Stomach smooth muscle (tissue), 2 donors: ENCODE measurements around the gene EGF.

Experiments used
- H3K27ac ChIP-seq: one replicate; pipeline ENCODE4 v1.7.0; 2013; ENCODE audit warnings: mild to moderate bottlenecking, low read length, inconsistent platforms
- H3K27me3 ChIP-seq, 2 donors: one replicate each; pipeline ENCODE4 v1.7.0; 2013; ENCODE audit warnings: low read length in 2 of 2; ENCODE audit not compliant: insufficient read depth in 2 of 2, control insufficient read depth in 1 of 2
- H3K36me3 ChIP-seq, 2 donors: one replicate each; pipeline ENCODE4 v1.7.0; 2013; ENCODE audit warnings: low read length in 2 of 2; ENCODE audit not compliant: control insufficient read depth in 2 of 2, insufficient read depth in 2 of 2
- H3K4me1 ChIP-seq: one replicate; pipeline ENCODE4 v1.7.0; 2013; ENCODE audit warnings: low read length; ENCODE audit not compliant: control insufficient read depth, insufficient read depth
- H3K4me3 ChIP-seq, 2 donors: one replicate each; pipeline ENCODE4 v1.7.0; 2013; ENCODE audit warnings: low read length in 2 of 2
- H3K9ac ChIP-seq, 2 donors: one replicate each; pipeline ENCODE4 v1.7.0; 2013; ENCODE audit warnings: low read length in 2 of 2, mild to moderate bottlenecking in 1 of 2
- H3K9me3 ChIP-seq, 2 donors: one replicate each; pipeline ENCODE4 v1.7.0; 2013; ENCODE audit warnings: low read length in 2 of 2; ENCODE audit not compliant: control insufficient read depth in 2 of 2
- donor health status: healthy.
- donor health status: Pancreatic carcinoma.

The EGF gene

DNA sequence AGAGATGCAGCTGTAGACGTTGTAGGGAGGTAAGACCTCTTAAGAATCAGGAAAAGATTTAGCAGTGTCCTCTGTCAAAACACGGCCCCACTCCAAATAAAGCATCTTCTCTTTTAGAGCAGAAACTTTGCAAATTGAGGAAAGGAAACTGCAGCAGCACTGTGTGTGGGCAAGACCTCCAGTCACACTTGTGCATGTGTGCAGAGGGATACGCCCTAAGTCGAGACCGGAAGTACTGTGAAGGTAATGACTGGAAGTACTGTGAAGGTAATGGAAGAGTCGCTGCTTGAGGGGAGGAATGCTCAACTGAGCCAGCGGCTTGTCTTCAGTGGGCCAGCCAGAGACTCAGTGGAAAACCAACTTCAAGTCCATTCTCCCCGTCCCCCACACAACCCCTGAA, 46.5 kb downstream of the EGF start:
- Histone ChIP-seq H3K27me3 (no peaks in the 10 kb centered on the region), H3K36me3 (no peaks in the 10 kb centered on the region), H3K4me3 (no peak overlapping the region), H3K9ac (no peak overlapping the region), H3K4me1 (no peaks in the 10 kb centered on the region), H3K27ac (no peak overlapping the region), H3K9me3 (no peaks in the 10 kb centered on the region)

DNA sequence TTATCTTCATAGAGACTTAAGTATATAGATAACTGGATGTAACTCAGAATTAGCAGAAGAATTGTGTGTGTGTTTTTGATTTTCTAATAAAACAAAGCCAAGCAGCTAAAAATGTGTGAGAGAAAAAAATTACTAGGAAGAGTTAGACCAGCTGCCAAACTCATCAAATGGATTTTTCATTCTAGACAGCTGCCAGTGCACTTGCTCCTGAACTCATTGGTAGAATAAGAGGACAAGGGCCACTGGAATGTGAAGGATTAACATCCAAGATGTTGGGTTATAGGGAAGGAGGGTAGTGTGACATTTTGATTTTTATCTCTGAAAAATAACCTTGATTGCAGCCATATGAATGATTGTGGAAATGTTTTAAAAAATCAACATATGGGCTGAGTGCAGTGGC, 49.7 kb downstream of the EGF start:
- Histone ChIP-seq H3K9ac (no peak overlapping the region), H3K36me3 (no peaks in the 10 kb centered on the region), H3K27ac (no peak overlapping the region), H3K27me3 (no peaks in the 10 kb centered on the region), H3K9me3 (no peaks in the 10 kb centered on the region), H3K4me1 (no peaks in the 10 kb centered on the region), H3K4me3 (no peak overlapping the region)

DNA sequence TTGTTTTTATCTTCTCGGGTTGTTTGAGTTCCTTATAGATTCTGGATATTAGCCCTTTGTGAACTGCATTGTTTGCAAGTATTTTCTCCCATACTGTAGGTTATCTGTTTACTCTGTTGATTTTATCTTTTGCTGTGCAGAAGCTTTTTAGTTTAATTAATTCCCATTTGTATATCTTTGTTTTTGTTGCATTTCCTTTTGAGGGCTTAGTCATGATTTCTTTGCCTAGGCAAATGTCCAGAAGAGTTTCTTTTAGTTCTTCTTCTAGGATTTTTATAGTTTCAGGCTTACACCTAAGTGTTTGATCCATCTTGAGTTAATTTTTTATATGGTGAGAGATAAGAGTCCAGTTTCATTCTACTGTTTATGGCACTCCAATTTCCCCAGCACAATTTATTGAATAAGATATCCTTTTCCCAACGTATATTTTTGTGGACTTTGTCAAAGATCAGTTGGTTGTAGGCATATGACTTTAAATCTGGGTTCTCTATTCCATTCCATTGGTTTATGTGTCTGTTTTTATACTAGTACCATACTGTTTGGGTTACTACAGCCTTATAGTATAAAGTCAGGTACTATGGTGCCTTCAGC, 54.3 kb downstream of the EGF start:
- no peak overlapping the region for H3K27ac ChIP-seq

DNA sequence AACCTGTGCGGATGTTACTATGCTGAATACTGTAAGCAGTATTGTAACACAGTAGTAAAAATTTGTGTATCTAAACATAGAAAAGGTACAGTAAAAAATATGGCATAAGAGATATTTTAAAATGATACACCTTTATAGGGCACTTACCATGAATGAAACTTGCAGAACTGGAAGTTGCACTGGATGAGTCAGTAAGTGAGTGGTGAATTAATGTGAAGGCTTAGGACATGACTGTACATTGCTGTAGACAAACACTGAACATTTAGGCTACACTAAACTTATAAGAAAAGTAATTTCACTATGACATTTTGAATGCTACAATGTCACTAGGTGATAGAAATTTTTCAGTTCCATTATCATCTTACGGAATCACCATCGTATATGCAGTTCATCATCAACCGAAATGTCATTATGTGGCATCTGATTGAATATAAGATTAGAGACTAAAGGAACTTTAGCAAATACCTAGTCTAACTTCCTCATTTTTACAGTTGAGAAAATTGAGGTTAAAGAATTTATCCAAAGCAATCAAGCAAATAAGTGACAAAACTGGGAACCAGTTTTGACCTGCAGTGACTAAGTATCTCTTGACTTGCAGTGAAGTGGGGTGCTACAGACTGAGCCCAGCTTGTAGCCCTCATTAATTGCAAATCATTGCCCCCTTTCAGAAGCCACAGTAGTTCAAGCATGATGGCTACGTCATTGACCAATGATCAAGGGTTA, 55.3 kb downstream of the EGF start:
- H3K36me3 ChIP-seq, result no peaks in the 10 kb centered on the region
- H3K9me3 ChIP-seq, result no peaks in the 10 kb centered on the region
- H3K4me3 ChIP-seq, result no peak overlapping the region
- H3K27ac ChIP-seq, result no peak overlapping the region
- no peaks in the 10 kb centered on the region for H3K4me1 ChIP-seq
- H3K27me3 ChIP-seq, result no peaks in the 10 kb centered on the region
- no peak overlapping the region for H3K9ac ChIP-seq

More for the DNA sequence above, 54.3 kb downstream of the EGF start:
- H3K9ac ChIP-seq, result no peak overlapping the region
- H3K27me3 ChIP-seq, result no peaks in the 10 kb centered on the region
- no peaks in the 10 kb centered on the region for H3K9me3 ChIP-seq
- no peaks in the 10 kb centered on the region for H3K4me1 ChIP-seq
- H3K36me3 ChIP-seq, result no peaks in the 10 kb centered on the region
- H3K4me3 ChIP-seq, result no peak overlapping the region

DNA sequence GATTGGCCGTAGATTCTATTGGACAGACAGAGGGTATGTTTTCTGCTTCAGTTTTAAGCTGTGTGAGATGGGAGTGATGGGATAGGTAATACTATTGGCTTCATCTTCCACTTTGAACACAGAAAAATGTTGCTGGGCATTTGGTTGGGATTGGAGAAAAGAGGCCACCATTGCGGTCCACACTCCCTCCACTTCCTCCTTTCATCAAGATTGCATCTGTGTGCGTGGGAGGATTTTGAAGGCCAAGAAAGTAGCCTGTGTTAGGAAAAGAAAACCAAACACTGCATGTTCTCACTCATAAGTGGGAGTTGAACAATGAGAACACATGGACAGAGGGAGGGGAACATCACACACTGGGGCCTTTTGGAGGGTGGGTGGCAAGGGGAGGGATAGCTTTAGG, 56.4 kb downstream of the EGF start:
- Histone ChIP-seq H3K9me3 (no peaks in the 10 kb centered on the region), H3K27me3 (no peaks in the 10 kb centered on the region), H3K4me3 (no peak overlapping the region), H3K4me1 (no peaks in the 10 kb centered on the region), H3K27ac (no peak overlapping the region), H3K9ac (no peak overlapping the region), H3K36me3 (no peaks in the 10 kb centered on the region)

DNA sequence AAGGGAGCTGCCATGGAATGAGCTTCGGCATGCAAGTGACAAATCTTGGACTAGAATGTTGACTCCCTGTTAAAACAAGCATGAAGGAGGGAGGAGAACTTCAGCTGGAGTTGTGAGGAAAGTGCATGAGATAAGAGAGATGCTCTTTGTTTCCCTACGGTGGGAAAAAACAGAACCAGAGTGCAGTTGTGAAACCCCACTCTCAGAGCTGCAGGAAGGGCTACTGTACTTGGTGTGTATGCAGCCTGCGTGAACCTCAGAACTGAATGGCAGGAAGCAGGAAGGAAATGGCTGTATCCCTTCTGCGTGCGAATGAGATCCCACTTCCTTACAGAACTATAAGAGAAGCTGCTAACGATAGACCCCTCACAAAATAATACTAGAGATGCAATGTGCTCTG, 57.2 kb downstream of the EGF start:
- no peak overlapping the region for H3K27ac ChIP-seq
- no peak overlapping the region for H3K4me3 ChIP-seq
- H3K9me3 ChIP-seq, result no peaks in the 10 kb centered on the region
- H3K27me3 ChIP-seq, result no peaks in the 10 kb centered on the region
- H3K4me1 ChIP-seq, result no peaks in the 10 kb centered on the region
- H3K36me3 ChIP-seq, result no peaks in the 10 kb centered on the region
- no peak overlapping the region for H3K9ac ChIP-seq

DNA sequence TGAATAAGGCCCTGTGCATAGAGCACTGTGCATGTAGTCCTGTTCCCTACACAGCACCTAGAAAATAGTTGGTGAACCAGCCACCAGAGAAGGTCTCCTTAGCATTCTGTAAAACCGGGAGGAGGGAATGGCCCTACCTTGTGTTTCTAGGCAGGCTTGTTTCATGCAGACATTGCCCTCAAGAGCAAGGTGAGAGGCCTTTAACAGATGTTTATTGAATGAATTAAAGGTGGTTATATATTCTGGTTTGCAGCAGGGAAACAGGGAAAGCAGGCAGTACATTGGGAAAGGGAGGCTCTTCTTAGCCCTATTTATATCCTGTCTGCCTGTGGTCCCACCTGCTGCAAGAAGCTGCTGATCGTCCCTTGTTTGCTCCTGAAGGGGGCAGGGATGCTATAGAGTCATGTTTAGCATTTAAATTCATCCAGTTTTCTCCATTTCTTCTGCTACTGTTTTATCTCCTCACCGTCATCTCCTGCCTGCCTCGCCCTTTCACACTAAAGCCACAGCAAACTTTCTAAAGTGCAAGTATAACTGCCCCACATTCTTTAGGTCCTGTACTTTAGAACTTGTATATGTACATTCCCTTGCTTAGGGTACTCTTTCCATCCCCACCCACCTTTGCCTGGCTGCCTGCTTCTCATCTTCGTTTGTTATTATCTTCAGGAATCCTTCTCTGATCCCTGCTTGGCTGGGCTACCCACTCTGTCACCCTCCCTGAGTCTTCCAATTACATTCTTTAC, 60.3 kb downstream of the EGF start:
- no peak overlapping the region for H3K27ac ChIP-seq
- H3K9ac ChIP-seq, result no peak overlapping the region
- no peaks in the 10 kb centered on the region for H3K9me3 ChIP-seq
- no peak overlapping the region for H3K4me3 ChIP-seq
- H3K4me1 ChIP-seq, result no peaks in the 10 kb centered on the region
- H3K36me3 ChIP-seq, result no peaks in the 10 kb centered on the region
- no peaks in the 10 kb centered on the region for H3K27me3 ChIP-seq

DNA sequence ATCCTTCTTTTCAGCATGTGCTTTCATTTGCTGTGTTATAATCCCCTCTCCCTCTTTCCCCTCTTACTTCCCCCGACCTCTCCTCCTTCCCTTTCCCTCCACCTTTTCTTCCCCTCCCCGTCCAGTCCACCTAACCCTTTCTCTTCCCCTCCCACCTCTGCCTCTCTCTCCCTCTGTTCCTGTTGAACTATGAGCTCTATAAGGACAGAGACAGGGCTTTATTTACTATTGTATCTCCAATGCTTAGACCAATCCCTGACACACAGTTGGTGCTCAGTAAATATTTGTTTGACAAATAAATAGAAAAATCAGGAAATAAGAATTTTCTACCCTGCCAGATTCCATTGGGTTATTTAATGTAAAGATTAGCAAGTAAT, 60.8 kb downstream of the EGF start:
- Histone ChIP-seq H3K27ac (no peak overlapping the region), H3K27me3 (no peaks in the 10 kb centered on the region), H3K4me3 (no peak overlapping the region), H3K4me1 (no peaks in the 10 kb centered on the region), H3K9ac (no peak overlapping the region), H3K9me3 (no peaks in the 10 kb centered on the region), H3K36me3 (no peaks in the 10 kb centered on the region)

DNA sequence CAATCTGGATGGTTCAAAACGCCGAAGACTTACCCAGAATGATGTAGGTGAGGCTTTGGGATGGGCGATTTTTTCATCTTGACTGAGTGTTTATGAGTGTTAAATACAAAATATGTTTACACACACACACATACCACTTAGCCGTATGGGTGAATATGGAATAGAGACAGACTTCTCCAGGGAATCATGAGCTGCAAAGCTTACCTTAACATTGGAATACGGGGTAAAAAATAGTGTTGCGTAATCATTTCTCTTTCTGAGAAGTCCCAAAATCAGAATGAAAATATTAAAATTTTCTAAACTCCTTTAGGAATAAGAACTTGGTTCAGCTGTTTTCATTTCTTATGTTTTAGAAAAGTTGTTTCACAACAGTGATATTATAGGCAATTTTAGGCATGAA, 63.5 kb downstream of the EGF start:
- no peaks in the 10 kb centered on the region for H3K27me3 ChIP-seq
- no peak overlapping the region for H3K27ac ChIP-seq
- no peak overlapping the region for H3K4me3 ChIP-seq
- no peaks in the 10 kb centered on the region for H3K36me3 ChIP-seq
- no peaks in the 10 kb centered on the region for H3K4me1 ChIP-seq
- no peak overlapping the region for H3K9ac ChIP-seq
- H3K9me3 ChIP-seq, result no peaks in the 10 kb centered on the region

DNA sequence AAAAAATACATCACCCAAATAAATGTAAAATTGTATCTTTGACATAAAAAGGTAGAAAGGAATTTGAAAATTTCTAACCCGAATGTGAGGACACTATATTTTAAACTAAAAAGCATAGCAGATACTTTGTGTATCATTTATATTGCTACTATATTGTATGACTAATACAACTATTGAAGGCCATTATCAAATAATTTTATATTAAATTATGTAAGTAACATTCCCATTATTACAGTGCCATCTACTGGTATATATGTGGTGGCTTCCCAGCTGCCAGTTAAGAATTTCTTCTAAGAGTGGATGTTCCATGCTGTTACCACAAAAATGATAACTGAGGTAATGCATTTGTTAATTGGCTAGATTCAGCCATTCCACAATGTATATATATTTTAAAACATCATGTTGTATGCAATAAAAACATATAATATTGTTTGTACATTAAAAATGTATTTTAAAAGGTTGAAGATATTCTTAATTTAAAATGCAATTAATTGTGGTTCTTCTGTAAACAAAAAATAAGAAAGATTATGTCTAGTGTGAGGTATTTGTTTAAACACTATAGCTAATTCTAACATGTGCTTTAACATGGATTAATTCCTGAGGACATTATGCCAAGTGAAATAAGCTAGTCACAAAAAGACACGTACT, 65.3 kb downstream of the EGF start:
- Histone ChIP-seq H3K27ac (no peak overlapping the region), H3K4me3 (no peak overlapping the region)

More for the DNA sequence above, 65.3 kb downstream of the EGF start:
- H3K4me1 ChIP-seq, result no peaks in the 10 kb centered on the region
- no peaks in the 10 kb centered on the region for H3K27me3 ChIP-seq
- H3K9me3 ChIP-seq, result no peaks in the 10 kb centered on the region
- H3K36me3 ChIP-seq, result no peaks in the 10 kb centered on the region
- no peak overlapping the region for H3K9ac ChIP-seq
